Suppressor macrophage treated with lipopolysaccharide for 4 hours (primary cell): ENCODE data around the gene OSBPL9.

Experiments used
- DNase-seq: peaks from one replicate; pipeline ENCODE4 v3.0.0-alpha.2; 2020

OSBPL9 gene

DNA sequence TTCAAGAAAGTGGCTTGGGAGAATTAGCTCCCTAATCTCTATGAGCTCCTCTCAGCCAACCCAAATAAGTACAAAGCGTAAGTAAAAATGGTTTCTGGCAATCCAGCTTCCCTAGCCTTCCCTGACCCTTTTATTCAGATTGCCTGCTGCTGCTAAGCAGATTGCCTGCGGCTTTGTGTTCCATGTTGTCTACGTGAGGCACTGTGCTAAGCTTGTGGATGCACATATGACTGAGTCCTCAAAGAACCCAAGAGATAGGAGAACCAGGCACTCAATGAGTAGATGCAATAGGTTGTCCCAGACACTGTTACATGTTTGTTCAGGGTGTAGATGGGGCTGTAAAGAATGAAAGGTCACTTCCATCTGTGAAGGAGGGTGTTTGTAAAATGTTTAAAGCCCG is 6.3 kb upstream of the OSBPL9 start:
- DNase-seq = no peak

GRCh38 chr1:51612447-51612961 is 4.4 kb upstream of the OSBPL9 start:
- DNase-seq = no peak

- no peak for DNase-seq
Observed at GRCh38 chr1:51615780-51616291, 1.1 kb upstream of the OSBPL9 start.

DNA sequence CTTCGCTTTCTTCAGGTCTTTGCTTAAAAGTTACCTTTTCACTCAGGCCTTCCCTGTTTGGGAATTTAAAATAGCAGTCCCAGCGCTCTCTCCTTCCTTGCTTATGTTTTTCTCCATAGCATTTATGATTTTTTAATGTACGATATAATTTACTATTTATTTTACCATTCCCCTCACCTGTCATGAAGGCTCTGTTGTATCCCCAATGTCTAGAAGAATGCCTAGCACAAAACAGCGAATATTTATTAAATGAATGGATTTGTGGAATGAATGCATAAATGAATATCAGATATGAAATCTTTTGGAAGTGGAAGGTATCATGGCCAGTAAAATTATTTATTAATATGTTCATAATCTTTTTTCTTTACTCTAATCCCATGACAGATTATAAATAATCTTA is 402 bp upstream of the OSBPL9 start:
- no peak for DNase-seq

DNA sequence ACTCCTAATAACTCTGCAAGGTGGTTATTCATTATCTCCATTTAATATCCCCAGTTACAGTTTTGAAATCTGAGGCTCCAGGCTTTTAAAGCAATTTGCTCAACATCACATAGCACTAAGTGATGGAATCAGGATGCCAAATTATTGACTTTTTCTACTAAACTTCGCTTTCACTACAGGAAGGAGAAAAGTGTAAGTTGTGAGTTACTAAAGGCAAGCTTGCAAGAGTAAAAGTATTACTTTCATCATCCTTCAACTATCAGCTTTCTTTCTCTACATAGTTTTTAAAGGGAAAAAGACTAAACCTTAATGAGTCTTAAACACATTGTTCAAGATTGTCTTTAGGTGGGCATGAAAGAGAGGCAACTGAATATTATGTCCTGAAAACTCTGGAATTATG is 1.8 kb downstream of the OSBPL9 start:
- DNase-seq = no peak

- no peak for DNase-seq
Observed at GRCh38 chr1:51620470-51620869, 3.6 kb downstream of the OSBPL9 start.

GRCh38 chr1:51621161-51621560 is 4.3 kb downstream of the OSBPL9 start:
- no peak for DNase-seq

- DNase-seq = no peak
Observed at GRCh38 chr1:51621841-51622454, 5.1 kb downstream of the OSBPL9 start.

GRCh38 chr1:51622455-51622913 is 5.6 kb downstream of the OSBPL9 start:
- peak; percentile 56 for DNase-seq

GRCh38 chr1:51623025-51623424 is 6.1 kb downstream of the OSBPL9 start:
- no peak for DNase-seq

GRCh38 chr1:51623450-51623849 is 6.6 kb downstream of the OSBPL9 start:
- DNase-seq = no peak

DNA sequence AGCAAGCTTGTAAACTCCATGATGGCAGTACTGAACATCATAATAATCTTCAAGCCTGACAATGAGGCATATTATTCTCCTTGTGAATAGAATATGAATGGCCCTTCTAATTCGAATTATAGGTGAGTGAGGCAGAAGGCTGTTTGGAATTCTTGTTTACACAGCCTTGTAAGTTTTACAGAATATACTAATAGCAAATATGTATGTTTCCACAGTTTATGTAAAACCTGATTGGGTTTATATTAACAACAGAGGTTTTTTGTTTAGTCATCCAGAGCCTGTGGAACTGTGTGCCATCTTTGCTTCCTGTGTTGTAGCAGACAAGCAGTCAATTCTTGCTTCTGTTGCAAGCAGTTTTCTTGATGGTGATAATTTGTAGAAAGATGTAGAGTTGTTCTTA is 8.0 kb downstream of the OSBPL9 start:
- no peak for DNase-seq

GRCh38 chr1:51627672-51628071 is 10.8 kb downstream of the OSBPL9 start:
- peak; percentile 37 for DNase-seq

- no peak for DNase-seq
Observed at GRCh38 chr1:51628715-51629590, 12.1 kb downstream of the OSBPL9 start.

DNA sequence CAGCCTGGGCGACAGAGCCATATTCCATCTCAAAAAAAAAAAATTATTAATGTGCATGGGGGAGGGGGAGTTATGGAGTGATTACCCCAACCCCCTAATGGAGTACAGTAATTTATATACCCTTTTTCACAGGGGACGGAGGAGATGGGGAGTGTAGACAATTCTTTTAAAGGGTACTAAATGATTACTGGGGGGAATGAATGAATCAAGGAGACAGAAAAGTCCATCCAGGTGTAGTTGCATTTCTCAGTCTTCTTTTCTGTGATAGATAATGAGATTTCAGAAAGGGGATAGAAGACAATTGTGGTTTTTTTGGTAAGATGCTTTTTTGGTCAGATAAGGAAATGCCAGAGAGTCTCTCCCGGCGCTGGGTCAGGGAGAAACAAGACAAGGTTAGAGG is 13.0 kb downstream of the OSBPL9 start:
- no peak for DNase-seq

GRCh38 chr1:51630393-51630792 is 13.5 kb downstream of the OSBPL9 start:
- no peak for DNase-seq

GRCh38 chr1:51630922-51631321 is 14.0 kb downstream of the OSBPL9 start:
- DNase-seq = no peak

DNA sequence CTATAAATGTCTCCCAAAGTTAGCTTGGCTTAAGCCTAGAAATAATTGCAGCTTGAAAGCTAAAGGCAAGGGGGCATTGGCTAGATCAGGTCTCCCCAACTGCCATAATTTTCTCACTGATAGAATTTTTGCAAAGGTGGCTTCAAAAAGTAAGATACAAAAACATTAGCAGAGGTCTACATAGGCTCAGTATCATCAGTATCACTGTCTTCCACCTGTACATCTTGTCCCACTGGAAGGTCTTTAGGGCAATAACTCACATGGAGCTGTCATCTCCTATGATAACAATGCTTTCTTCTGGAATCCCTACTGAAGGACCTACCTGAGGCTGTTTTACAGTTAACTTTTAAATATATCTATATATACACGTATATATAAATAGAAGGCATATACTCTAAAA is 14.9 kb downstream of the OSBPL9 start:
- no peak for DNase-seq

- no peak for DNase-seq
Observed at GRCh38 chr1:51634618-51635017, 17.7 kb downstream of the OSBPL9 start.

- no peak for DNase-seq
Observed at GRCh38 chr1:51635615-51636014, 18.7 kb downstream of the OSBPL9 start.

DNA sequence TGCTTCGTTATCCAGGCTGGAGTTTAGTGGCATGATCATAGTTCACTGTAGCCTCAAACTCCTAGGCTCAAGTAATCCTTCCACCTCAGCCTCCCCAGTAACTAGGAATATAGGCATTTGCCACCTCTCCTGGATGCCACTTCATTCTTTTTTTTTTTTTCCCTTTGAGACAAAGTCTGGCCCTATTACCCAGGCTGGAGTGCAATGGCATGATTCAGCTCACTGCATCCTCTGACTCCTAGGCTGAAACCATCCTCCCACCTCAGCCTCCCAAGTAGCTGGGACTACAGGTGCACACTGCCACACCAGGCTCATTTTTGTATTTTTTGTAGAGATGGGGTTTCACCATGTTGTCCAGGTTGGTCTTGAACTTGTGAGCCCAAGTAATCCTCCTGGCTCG is 19.3 kb downstream of the OSBPL9 start:
- DNase-seq = no peak

DNA sequence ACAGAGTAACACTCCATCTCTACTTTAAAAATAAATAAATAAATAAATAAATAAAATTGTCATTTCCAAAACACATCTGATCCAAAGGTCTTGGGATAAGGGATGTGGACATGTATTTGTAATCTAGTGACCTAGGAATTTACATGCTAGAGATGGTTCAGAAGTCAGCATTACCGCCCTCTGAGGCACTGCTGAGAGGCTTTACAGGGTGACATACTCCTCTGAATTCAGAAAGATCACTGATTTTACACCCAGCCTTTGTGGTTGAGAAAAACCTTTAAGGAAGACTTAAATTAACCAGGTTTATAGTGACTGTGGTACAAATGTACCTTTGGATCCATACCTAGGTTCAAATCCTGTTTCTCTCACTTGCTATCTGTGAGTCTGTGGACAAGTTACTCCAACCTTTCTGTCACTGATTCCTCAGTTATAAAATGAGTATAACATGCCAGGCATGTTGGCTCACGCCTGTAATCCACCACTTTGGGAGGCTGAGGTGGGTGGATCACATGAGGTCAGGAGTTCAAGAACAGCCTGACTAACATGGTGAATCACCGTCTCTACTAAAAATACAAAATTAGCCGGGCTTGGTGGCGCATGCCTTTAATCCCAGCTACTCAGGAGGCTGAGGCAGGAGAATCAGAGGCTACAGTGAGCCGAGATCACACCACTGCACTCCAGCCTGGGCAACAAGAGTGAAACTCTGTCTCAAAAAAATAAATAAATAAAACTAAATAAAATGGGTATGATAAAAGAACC is 20.1 kb downstream of the OSBPL9 start:
- peak; percentile 44 for DNase-seq

- DNase-seq = no peak
Observed at GRCh38 chr1:51638350-51638749, 21.5 kb downstream of the OSBPL9 start.
